ENCODE results near the gene ERGIC1.

- TF ChIP-seq E2F2 (CRISPR knock-in tag; IDR thresholded peaks at IDR 0.05; ENCODE audit: borderline replicate concordance) (no peak), UBTF (CRISPR knock-in tag; IDR thresholded peaks at IDR 0.05) (no peak), WIZ (CRISPR knock-in tag; IDR thresholded peaks at IDR 0.05) (no peak), ZNF138 (CRISPR knock-in tag; IDR thresholded peaks at IDR 0.05; ENCODE audit: low read depth) (no peak), ZBTB14 (CRISPR knock-in tag; IDR thresholded peaks at IDR 0.05) (no peak)
Measured at GRCh38 chr5:172833372-172833685, 722 bp upstream of the ERGIC1 start.
